ENCODE results near the gene KLHDC8B.
"Not testable (repeated sequence)": the region's sequence is repeated elsewhere in the genome, so short reads cannot be mapped to it uniquely, and the experiment has no call there.

KLHDC8B gene

GRCh38 chr3:49213998-49214397, 42.6 kb downstream of the KLHDC8B start:
- no peaks in the 10 kb centered on the region for H3K27me3 ChIP-seq (ENCODE audit: control insufficient read depth in 1 of 2, insufficient read depth in 2 of 2, low read length in 2 of 2)
- peaks cover 0 to 6% of the 10 kb centered on the region in 2 donors for H3K4me1 ChIP-seq (ENCODE audit: control insufficient read depth in 1 of 2, insufficient read depth in 2 of 2, low read length in 2 of 2)
- H3K9me3 ChIP-seq (ENCODE audit: control insufficient read depth in 1 of 2, low read length in 2 of 2), result peaks cover 0 to 5% of the 10 kb centered on the region in 2 donors
- no peak overlapping the region for H3K4me3 ChIP-seq (ENCODE audit: low read depth in 1 of 2, low read length in 2 of 2)
- H3K36me3 ChIP-seq (ENCODE audit: control insufficient read depth in 1 of 2, insufficient read depth in 2 of 2, low read length in 2 of 2), result no peaks in the 10 kb centered on the region
- H3K9ac ChIP-seq (ENCODE audit: low read depth in 1 of 2, low read length in 2 of 2), result no peak overlapping the region
- H3K27ac ChIP-seq (ENCODE audit: low read depth, low read length), result no peak overlapping the region

GRCh38 chr3:49216687-49217086, 45.3 kb downstream of the KLHDC8B start:
- H3K4me1 ChIP-seq (ENCODE audit: control insufficient read depth in 1 of 2, insufficient read depth in 2 of 2, low read length in 2 of 2); H3K27me3 ChIP-seq (ENCODE audit: control insufficient read depth in 1 of 2, insufficient read depth in 2 of 2, low read length in 2 of 2); H3K9me3 ChIP-seq (ENCODE audit: control insufficient read depth in 1 of 2, low read length in 2 of 2); H3K4me3 ChIP-seq (ENCODE audit: low read depth in 1 of 2, low read length in 2 of 2); H3K36me3 ChIP-seq (ENCODE audit: control insufficient read depth in 1 of 2, insufficient read depth in 2 of 2, low read length in 2 of 2); H3K27ac ChIP-seq (ENCODE audit: low read depth, low read length); H3K9ac ChIP-seq (ENCODE audit: low read depth in 1 of 2, low read length in 2 of 2): not testable (repeated sequence)

GRCh38 chr3:49217108-49217507, 45.7 kb downstream of the KLHDC8B start:
- not testable (repeated sequence) for H3K9me3 ChIP-seq (ENCODE audit: control insufficient read depth in 1 of 2, low read length in 2 of 2); H3K27ac ChIP-seq (ENCODE audit: low read depth, low read length); H3K4me3 ChIP-seq (ENCODE audit: low read depth in 1 of 2, low read length in 2 of 2); H3K9ac ChIP-seq (ENCODE audit: low read depth in 1 of 2, low read length in 2 of 2); H3K4me1 ChIP-seq (ENCODE audit: control insufficient read depth in 1 of 2, insufficient read depth in 2 of 2, low read length in 2 of 2); H3K36me3 ChIP-seq (ENCODE audit: control insufficient read depth in 1 of 2, insufficient read depth in 2 of 2, low read length in 2 of 2); H3K27me3 ChIP-seq (ENCODE audit: control insufficient read depth in 1 of 2, insufficient read depth in 2 of 2, low read length in 2 of 2)

GRCh38 chr3:49217688-49218470, 46.5 kb downstream of the KLHDC8B start:
- Histone ChIP-seq H3K9me3 (ENCODE audit: control insufficient read depth in 1 of 2, low read length in 2 of 2) (peaks cover 0 to 5% of the 10 kb centered on the region in 2 donors), H3K27ac (ENCODE audit: low read depth, low read length) (no peak overlapping the region), H3K27me3 (ENCODE audit: control insufficient read depth in 1 of 2, insufficient read depth in 2 of 2, low read length in 2 of 2) (no peaks in the 10 kb centered on the region), H3K4me3 (ENCODE audit: low read depth in 1 of 2, low read length in 2 of 2) (no peak overlapping the region), H3K4me1 (ENCODE audit: control insufficient read depth in 1 of 2, insufficient read depth in 2 of 2, low read length in 2 of 2) (peaks cover 0 to 9% of the 10 kb centered on the region in 2 donors), H3K36me3 (ENCODE audit: control insufficient read depth in 1 of 2, insufficient read depth in 2 of 2, low read length in 2 of 2) (no peaks in the 10 kb centered on the region), H3K9ac (ENCODE audit: low read depth in 1 of 2, low read length in 2 of 2) (no peak overlapping the region)

GRCh38 chr3:49218471-49218989, 47.1 kb downstream of the KLHDC8B start:
- not testable (repeated sequence) for H3K27me3 ChIP-seq (ENCODE audit: control insufficient read depth in 1 of 2, insufficient read depth in 2 of 2, low read length in 2 of 2); H3K9ac ChIP-seq (ENCODE audit: low read depth in 1 of 2, low read length in 2 of 2); H3K4me3 ChIP-seq (ENCODE audit: low read depth in 1 of 2, low read length in 2 of 2); H3K9me3 ChIP-seq (ENCODE audit: control insufficient read depth in 1 of 2, low read length in 2 of 2); H3K4me1 ChIP-seq (ENCODE audit: control insufficient read depth in 1 of 2, insufficient read depth in 2 of 2, low read length in 2 of 2); H3K36me3 ChIP-seq (ENCODE audit: control insufficient read depth in 1 of 2, insufficient read depth in 2 of 2, low read length in 2 of 2); H3K27ac ChIP-seq (ENCODE audit: low read depth, low read length)

- Histone ChIP-seq H3K9ac (ENCODE audit: low read depth in 1 of 2, low read length in 2 of 2) (no peak overlapping the region), H3K4me3 (ENCODE audit: low read depth in 1 of 2, low read length in 2 of 2) (no peak overlapping the region), H3K4me1 (ENCODE audit: control insufficient read depth in 1 of 2, insufficient read depth in 2 of 2, low read length in 2 of 2) (peaks cover 0 to 9% of the 10 kb centered on the region in 2 donors), H3K27me3 (ENCODE audit: control insufficient read depth in 1 of 2, insufficient read depth in 2 of 2, low read length in 2 of 2) (no peaks in the 10 kb centered on the region), H3K36me3 (ENCODE audit: control insufficient read depth in 1 of 2, insufficient read depth in 2 of 2, low read length in 2 of 2) (no peaks in the 10 kb centered on the region), H3K9me3 (ENCODE audit: control insufficient read depth in 1 of 2, low read length in 2 of 2) (peaks cover 0 to under 1% of the 10 kb centered on the region in 2 donors), H3K27ac (ENCODE audit: low read depth, low read length) (no peak overlapping the region)
Measured at GRCh38 chr3:49219132-49219531, 47.7 kb downstream of the KLHDC8B start.

- not testable (repeated sequence) for H3K27ac ChIP-seq (ENCODE audit: low read depth, low read length); H3K36me3 ChIP-seq (ENCODE audit: control insufficient read depth in 1 of 2, insufficient read depth in 2 of 2, low read length in 2 of 2); H3K9ac ChIP-seq (ENCODE audit: low read depth in 1 of 2, low read length in 2 of 2); H3K4me1 ChIP-seq (ENCODE audit: control insufficient read depth in 1 of 2, insufficient read depth in 2 of 2, low read length in 2 of 2); H3K4me3 ChIP-seq (ENCODE audit: low read depth in 1 of 2, low read length in 2 of 2); H3K27me3 ChIP-seq (ENCODE audit: control insufficient read depth in 1 of 2, insufficient read depth in 2 of 2, low read length in 2 of 2); H3K9me3 ChIP-seq (ENCODE audit: control insufficient read depth in 1 of 2, low read length in 2 of 2)
Measured at GRCh38 chr3:49220985-49221563, 49.7 kb downstream of the KLHDC8B start.

- Histone ChIP-seq H3K4me3 (ENCODE audit: low read depth in 1 of 2, low read length in 2 of 2) (no peak overlapping the region), H3K9me3 (ENCODE audit: control insufficient read depth in 1 of 2, low read length in 2 of 2) (peaks cover 0 to 1% of the 10 kb centered on the region in 2 donors), H3K36me3 (ENCODE audit: control insufficient read depth in 1 of 2, insufficient read depth in 2 of 2, low read length in 2 of 2) (no peaks in the 10 kb centered on the region), H3K4me1 (ENCODE audit: control insufficient read depth in 1 of 2, insufficient read depth in 2 of 2, low read length in 2 of 2) (peaks cover 0 to 9% of the 10 kb centered on the region in 2 donors), H3K27ac (ENCODE audit: low read depth, low read length) (no peak overlapping the region), H3K9ac (ENCODE audit: low read depth in 1 of 2, low read length in 2 of 2) (no peak overlapping the region), H3K27me3 (ENCODE audit: control insufficient read depth in 1 of 2, insufficient read depth in 2 of 2, low read length in 2 of 2) (no peaks in the 10 kb centered on the region)
Measured at GRCh38 chr3:49222002-49222401, 50.6 kb downstream of the KLHDC8B start.

Measured in duodenal mucosa (tissue), 2 donors.